GM08714 (cell line): ENCODE data around the gene RALGAPA2.

Experiments
- H3K4me3 ChIP-seq: fragments of 200-500 bp; sonication (Bioruptor generic); 2 replicates; pipeline ENCODE4 v1.5.1; 2014; ENCODE audit warnings: mild to moderate bottlenecking, low read length, inconsistent platforms
- ZNF274 ChIP-seq: IDR thresholded peaks from 2 replicates; pipeline ENCODE4 v1.6.1; 2012; ENCODE audit warnings: mild to moderate bottlenecking, low read depth, low read length

RALGAPA2 gene

GRCh38 chr20:20571068-20571780 lies 141.2 kb downstream of the RALGAPA2 start:
- H3K4me3 ChIP-seq, result no peak overlapping the region
- TF ChIP-seq ZNF274, result no peak

GRCh38 chr20:20568604-20569205 lies 143.7 kb downstream of the RALGAPA2 start:
- TF ChIP-seq ZNF274, result no peak

GRCh38 chr20:20567712-20568111 lies 144.7 kb downstream of the RALGAPA2 start:
- no peak for TF ChIP-seq ZNF274
- H3K4me3 ChIP-seq, result no peak overlapping the region

More at GRCh38 chr20:20568604-20569205, 143.7 kb downstream of the RALGAPA2 start:
- no peak overlapping the region for H3K4me3 ChIP-seq

GRCh38 chr20:20566516-20566915 lies 145.9 kb downstream of the RALGAPA2 start:
- TF ChIP-seq ZNF274, result no peak
- H3K4me3 ChIP-seq, result no peak overlapping the region

GRCh38 chr20:20564279-20564678 lies 148.2 kb downstream of the RALGAPA2 start:
- TF ChIP-seq ZNF274, result no peak
- no peak overlapping the region for H3K4me3 ChIP-seq

GRCh38 chr20:20562507-20562906 lies 149.9 kb downstream of the RALGAPA2 start:
- H3K4me3 ChIP-seq, result no peak overlapping the region
- no peak for TF ChIP-seq ZNF274

- TF ChIP-seq ZNF274, result no peak
- H3K4me3 ChIP-seq, result no peak overlapping the region
Measured at GRCh38 chr20:20561841-20562240, 150.6 kb downstream of the RALGAPA2 start.

- H3K4me3 ChIP-seq, result no peak overlapping the region
- TF ChIP-seq ZNF274, result no peak
Measured at GRCh38 chr20:20561172-20561571, 151.3 kb downstream of the RALGAPA2 start.

- no peak for TF ChIP-seq ZNF274
- H3K4me3 ChIP-seq, result no peak overlapping the region
Measured at GRCh38 chr20:20557406-20557805, 155.0 kb downstream of the RALGAPA2 start.

GRCh38 chr20:20555838-20556237 lies 156.6 kb downstream of the RALGAPA2 start:
- H3K4me3 ChIP-seq, result no peak overlapping the region
- no peak for TF ChIP-seq ZNF274

GRCh38 chr20:20554951-20555350 lies 157.5 kb downstream of the RALGAPA2 start:
- TF ChIP-seq ZNF274, result no peak

GRCh38 chr20:20553541-20553940 lies 158.9 kb downstream of the RALGAPA2 start:
- no peak for TF ChIP-seq ZNF274
- H3K4me3 ChIP-seq, result no peak overlapping the region

More at GRCh38 chr20:20554951-20555350, 157.5 kb downstream of the RALGAPA2 start:
- no peak overlapping the region for H3K4me3 ChIP-seq

- TF ChIP-seq ZNF274, result no peak
Measured at GRCh38 chr20:20552076-20552475, 160.4 kb downstream of the RALGAPA2 start.

GRCh38 chr20:20551409-20551808 lies 161.0 kb downstream of the RALGAPA2 start:
- no peak overlapping the region for H3K4me3 ChIP-seq
- TF ChIP-seq ZNF274, result no peak

More at GRCh38 chr20:20552076-20552475, 160.4 kb downstream of the RALGAPA2 start:
- no peak overlapping the region for H3K4me3 ChIP-seq

GRCh38 chr20:20549704-20550103 lies 162.7 kb downstream of the RALGAPA2 start:
- TF ChIP-seq ZNF274, result no peak
- H3K4me3 ChIP-seq, result no peak overlapping the region
